Neural progenitor cell (in vitro differentiated cells): ENCODE measurements around the gene NRCAM.

Experiments
- EZH2 ChIP-seq: fragments of 200-600 bp; sonication (generic); IDR thresholded peaks from 2 replicates; pipeline ENCODE4 v1.6.1; 2017; ENCODE audit warnings: antibody characterized with exemption, mild to moderate bottlenecking, moderate library complexity
- TF ChIP-seq, protein P1 (sequence below): fragments of 200-600 bp; sonication (generic); IDR thresholded peaks from 2 replicates; pipeline ENCODE4 v1.5.1; 2017; ENCODE audit warnings: antibody characterized with exemption, mild to moderate bottlenecking

DNA sequence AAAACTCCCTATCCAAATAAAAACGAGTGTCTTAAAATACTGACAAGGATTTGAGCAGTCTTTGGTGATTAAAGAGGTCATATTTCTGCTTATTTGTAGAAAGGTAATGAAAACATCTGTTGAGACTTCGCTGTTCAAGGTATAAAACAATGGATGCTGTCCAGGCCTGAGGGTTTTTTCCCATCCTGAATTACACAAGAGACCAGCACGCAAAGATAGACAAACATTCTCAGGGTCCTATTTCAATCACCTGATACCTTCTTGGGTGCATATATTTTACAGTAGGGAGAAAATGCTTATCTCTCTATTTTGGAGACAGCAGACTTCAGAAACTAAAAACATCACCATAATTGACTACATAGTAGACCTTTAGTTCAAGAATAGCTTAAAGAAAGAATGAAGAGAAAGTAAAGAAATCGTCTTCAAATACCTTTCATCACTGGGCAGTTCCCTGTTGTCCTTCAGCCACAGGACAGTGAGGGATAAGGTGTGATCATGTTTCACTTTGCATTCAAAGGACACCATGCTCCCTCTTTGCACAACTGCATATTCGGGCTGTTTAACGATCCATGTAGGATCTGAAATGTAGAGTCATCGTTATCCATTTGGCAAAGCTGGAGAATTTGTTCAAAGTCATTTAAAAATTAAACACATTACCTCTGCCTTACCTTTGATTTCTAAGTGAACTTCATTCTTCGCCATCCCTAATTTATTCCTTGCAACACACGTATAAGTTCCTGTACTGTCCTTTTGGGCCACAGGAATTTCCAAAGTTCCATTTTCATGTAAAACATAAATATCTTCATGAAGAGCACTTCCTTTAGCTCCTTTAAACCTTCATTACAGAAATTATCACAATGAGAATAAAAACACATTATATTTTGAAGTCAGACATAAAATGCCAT, 262.4 kb downstream of the NRCAM start:
- TF ChIP-seq, protein P1, sequence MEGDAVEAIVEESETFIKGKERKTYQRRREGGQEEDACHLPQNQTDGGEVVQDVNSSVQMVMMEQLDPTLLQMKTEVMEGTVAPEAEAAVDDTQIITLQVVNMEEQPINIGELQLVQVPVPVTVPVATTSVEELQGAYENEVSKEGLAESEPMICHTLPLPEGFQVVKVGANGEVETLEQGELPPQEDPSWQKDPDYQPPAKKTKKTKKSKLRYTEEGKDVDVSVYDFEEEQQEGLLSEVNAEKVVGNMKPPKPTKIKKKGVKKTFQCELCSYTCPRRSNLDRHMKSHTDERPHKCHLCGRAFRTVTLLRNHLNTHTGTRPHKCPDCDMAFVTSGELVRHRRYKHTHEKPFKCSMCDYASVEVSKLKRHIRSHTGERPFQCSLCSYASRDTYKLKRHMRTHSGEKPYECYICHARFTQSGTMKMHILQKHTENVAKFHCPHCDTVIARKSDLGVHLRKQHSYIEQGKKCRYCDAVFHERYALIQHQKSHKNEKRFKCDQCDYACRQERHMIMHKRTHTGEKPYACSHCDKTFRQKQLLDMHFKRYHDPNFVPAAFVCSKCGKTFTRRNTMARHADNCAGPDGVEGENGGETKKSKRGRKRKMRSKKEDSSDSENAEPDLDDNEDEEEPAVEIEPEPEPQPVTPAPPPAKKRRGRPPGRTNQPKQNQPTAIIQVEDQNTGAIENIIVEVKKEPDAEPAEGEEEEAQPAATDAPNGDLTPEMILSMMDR, result no peak
- TF ChIP-seq EZH2, result no peak
